Fibroblast of gingiva (primary cell): ENCODE measurements around the gene RPAP3.

Experiments
- DNase-seq: peaks from one replicate; pipeline ENCODE4 v3.0.0-alpha.2; 2011; ENCODE audit warnings: low read depth

RPAP3 gene

GRCh38 chr12:47721431-47721973 is 15.7 kb upstream of the RPAP3 start:
- DNase-seq = no peak

- DNase-seq = no peak
Observed at GRCh38 chr12:47718531-47718930, 12.7 kb upstream of the RPAP3 start.

GRCh38 chr12:47717443-47718193 is 11.8 kb upstream of the RPAP3 start:
- peak; percentile 89 for DNase-seq

- no peak for DNase-seq
Observed at GRCh38 chr12:47717046-47717442, 11.2 kb upstream of the RPAP3 start.

GRCh38 chr12:47715877-47716548 is 10.2 kb upstream of the RPAP3 start:
- DNase-seq = no peak

- DNase-seq = peak; percentile 70
Observed at GRCh38 chr12:47715393-47715876, 9.6 kb upstream of the RPAP3 start.

GRCh38 chr12:47714826-47715386 is 9.1 kb upstream of the RPAP3 start:
- DNase-seq = no peak

GRCh38 chr12:47712171-47712570 is 6.3 kb upstream of the RPAP3 start:
- no peak for DNase-seq

- DNase-seq = no peak
Observed at GRCh38 chr12:47711448-47711847, 5.6 kb upstream of the RPAP3 start.

GRCh38 chr12:47710278-47710677 is 4.4 kb upstream of the RPAP3 start:
- no peak for DNase-seq

GRCh38 chr12:47709671-47710070 is 3.8 kb upstream of the RPAP3 start:
- no peak for DNase-seq

GRCh38 chr12:47709237-47709636 is 3.4 kb upstream of the RPAP3 start:
- no peak for DNase-seq

GRCh38 chr12:47707905-47708543 is 2.2 kb upstream of the RPAP3 start:
- no peak for DNase-seq

- no peak for DNase-seq
Observed at GRCh38 chr12:47707355-47707754, 1.5 kb upstream of the RPAP3 start.

- no peak for DNase-seq
Observed at GRCh38 chr12:47705229-47705565, 633 bp downstream of the RPAP3 start.

GRCh38 chr12:47704719-47705118 is 1.1 kb downstream of the RPAP3 start:
- DNase-seq = no peak

GRCh38 chr12:47700263-47700662 is 5.6 kb downstream of the RPAP3 start:
- DNase-seq = no peak

GRCh38 chr12:47698631-47699030 is 7.2 kb downstream of the RPAP3 start:
- DNase-seq = no peak

- no peak for DNase-seq
Observed at GRCh38 chr12:47698055-47698454, 7.8 kb downstream of the RPAP3 start.

- no peak for DNase-seq
Observed at GRCh38 chr12:47689215-47689614, 16.6 kb downstream of the RPAP3 start.

GRCh38 chr12:47687636-47688035 is 18.2 kb downstream of the RPAP3 start:
- no peak for DNase-seq

GRCh38 chr12:47686645-47687240 is 19.1 kb downstream of the RPAP3 start:
- DNase-seq = peak; percentile 44
